GM23248 (cell line): ENCODE data around the gene WIPF2.

Experiments used
- EZH2 ChIP-seq: fragments of 200-600 bp; sonication (generic); IDR thresholded peaks from 2 replicates; pipeline ENCODE4 v1.6.1; 2018; ENCODE audit warnings: antibody characterized with exemption, mild to moderate bottlenecking; ENCODE audit not compliant: insufficient read depth, poor library complexity, severe bottlenecking
- EZH2phosphoT487 ChIP-seq: fragments of 200-600 bp; sonication (generic); IDR thresholded peaks from 2 replicates; pipeline ENCODE4 v1.6.1; 2018; ENCODE audit warnings: antibody characterized with exemption, moderate library complexity, mild to moderate bottlenecking, low read depth; ENCODE audit not compliant: insufficient read depth

GRCh38 chr17:40326832-40327199 is 107.7 kb downstream of the WIPF2 start:
- TF ChIP-seq EZH2 (no peak), EZH2phosphoT487 (no peak)
